ENCODE results near the gene ZNF516. TPM values are rescaled to one million over a fixed set of nuclear protein-coding genes. Genes with fewer than 3 reads are reported as not detected.
A peak's percentile ranks its signal among the peaks of the same experiment; 100 is the strongest.

ZNF516 gene
- total and polyA plus RNA-seq, 2 of the 13 experiments (the other 11 are each of a cell fraction or from before 2014, with no cell fraction given): 16.6 to 18.7 TPM

GRCh38 chr18:76514573-76514972, 19.5 kb upstream of the ZNF516 start:
- CTCF ChIA-PET (ENCODE audit: low intra/inter-chr PET ratio, low total read pairs): no interaction called here
- no peaks in the 10 kb centered on the region for H4K20me1 ChIP-seq (ENCODE audit: insufficient read depth, low read length)
- POLR2A ChIA-PET: no interaction called here
- H3K9ac ChIP-seq (ENCODE audit: insufficient read depth, low read depth, low read length): no peak overlapping the region
- DNase-seq (ENCODE audit: low spot score) (no peak), FAIRE-seq (no peak), ATAC-seq (no peak)
- H3K79me2 ChIP-seq (ENCODE audit: insufficient read depth, low read length): no peaks in the 10 kb centered on the region
- H3K27ac ChIP-seq (ENCODE audit: extremely low read length, insufficient read depth, low read length): no peak overlapping the region
- H3K4me1 ChIP-seq (ENCODE audit: insufficient read depth, low read length): peaks cover 12% of the 10 kb centered on the region
- peaks cover 1 to 32% of the 10 kb centered on the region in 2 experiments; a peak in 4 of 5 replicates for H3K27me3 ChIP-seq (ENCODE audit: control insufficient read depth in 1 of 2, insufficient read depth in 2 of 2, low read length in 2 of 2)
- in situ Hi-C loops (cut with HindIII; ENCODE audit: extremely low pct_ligation_motif_present, low pct_unique_long_range_greater_than_20kb): no loop called here
- BruUV-seq (replicated peaks): no TSS peak
- 46% methylated on average over 10 of the region's 10 CpGs for WGBS (ENCODE audit: low lambda C conversion rate)
- no peak overlapping the region for H3K4me2 ChIP-seq (ENCODE audit: low read depth, low read length)
- H3K4me3 ChIP-seq (replicated peaks in 1 of 3; ENCODE audit: insufficient read depth in 1 of 3, low read depth in 2 of 3, low read length in 3 of 3): no peak overlapping the region
- intact Hi-C loops (cut with micrococcal nuclease; ENCODE audit: unreplicated experiment): no loop called here
- no peaks in the 10 kb centered on the region for H3K36me3 ChIP-seq (replicated peaks in 1 of 2; ENCODE audit: control insufficient read depth in 1 of 2, insufficient read depth in 2 of 2, low read length in 2 of 2)
- no peak for TF ChIP-seq ZNF749 (CRISPR knock-in tag; IDR thresholded peaks at IDR 0.05; ENCODE audit: borderline replicate concordance)
- 0 out of 4 replicates have a peak, but pooled peaks of 1 of the 2 experiments have one; percentile 19 for TF ChIP-seq MAFK (conservative IDR thresholded peaks at IDR 0.05 in 1 of 2, IDR thresholded peaks at IDR 0.05 in 1 of 2; ENCODE audit: low read length in 2 of 2)
- no peaks in the 10 kb centered on the region for H3K9me3 ChIP-seq (ENCODE audit: low read length)
- H2AFZ ChIP-seq (ENCODE audit: low read length): no peak overlapping the region

- H3K36me3 ChIP-seq (replicated peaks in 1 of 2; ENCODE audit: control insufficient read depth in 1 of 2, insufficient read depth in 2 of 2, low read length in 2 of 2): no peaks in the 10 kb centered on the region
- in situ Hi-C loops (cut with HindIII; ENCODE audit: extremely low pct_ligation_motif_present, low pct_unique_long_range_greater_than_20kb): no loop called here
- H4K20me1 ChIP-seq (ENCODE audit: insufficient read depth, low read length): no peaks in the 10 kb centered on the region
- WGBS (ENCODE audit: low lambda C conversion rate): 86% methylated on average over 16 of the region's 17 CpGs
- POLR2A ChIA-PET: no interaction called here
- no TSS peak for BruUV-seq (replicated peaks)
- ATAC-seq (no peak), FAIRE-seq (no peak), DNase-seq (ENCODE audit: low spot score) (no peak)
- H3K27me3 ChIP-seq (ENCODE audit: control insufficient read depth in 1 of 2, insufficient read depth in 2 of 2, low read length in 2 of 2): peaks cover 1 to 18% of the 10 kb centered on the region in 2 experiments; a peak in 2 of 5 replicates
- H2AFZ ChIP-seq (ENCODE audit: low read length): no peak overlapping the region
- peaks cover 12% of the 10 kb centered on the region for H3K4me1 ChIP-seq (ENCODE audit: insufficient read depth, low read length)
- no peaks in the 10 kb centered on the region for H3K9me3 ChIP-seq (ENCODE audit: low read length)
- no peak overlapping the region for H3K4me3 ChIP-seq (replicated peaks in 1 of 3; ENCODE audit: insufficient read depth in 1 of 3, low read depth in 2 of 3, low read length in 3 of 3)
- H3K27ac ChIP-seq (ENCODE audit: extremely low read length, insufficient read depth, low read length): no peak overlapping the region
- H3K79me2 ChIP-seq (ENCODE audit: insufficient read depth, low read length): no peaks in the 10 kb centered on the region
- no peak overlapping the region for H3K9ac ChIP-seq (ENCODE audit: insufficient read depth, low read depth, low read length)
- CTCF ChIA-PET (ENCODE audit: low intra/inter-chr PET ratio, low total read pairs): no interaction called here
- intact Hi-C loops (cut with micrococcal nuclease; ENCODE audit: unreplicated experiment): no loop called here
- no peak overlapping the region for H3K4me2 ChIP-seq (ENCODE audit: low read depth, low read length)
- TF ChIP-seq ZNF124 (CRISPR knock-in tag; IDR thresholded peaks at IDR 0.05): no peak
- no peak for TF ChIP-seq CBX2 (IDR thresholded peaks at IDR 0.05; ENCODE audit: low read depth, low read length)
- TF ChIP-seq CBX2 (CRISPR knock-in tag; IDR thresholded peaks at IDR 0.05; ENCODE audit: low read depth): no peak
- TF ChIP-seq SIX4 (CRISPR knock-in tag; IDR thresholded peaks at IDR 0.05): no peak
- no peak for TF ChIP-seq GTF2F1 (IDR thresholded peaks at IDR 0.05; ENCODE audit: low read length)
- no peak for TF ChIP-seq PHB2 (IDR thresholded peaks at IDR 0.05; ENCODE audit: partially characterized antibody)
- TF ChIP-seq ATF7 (IDR thresholded peaks at IDR 0.05): no peak
- no peak for TF ChIP-seq ATF7 (CRISPR knock-in tag; IDR thresholded peaks at IDR 0.05)
- no peak for TF ChIP-seq ZNF10 (CRISPR knock-in tag; IDR thresholded peaks at IDR 0.05; ENCODE audit: borderline replicate concordance, low read depth)
- TF ChIP-seq TAF15 (IDR thresholded peaks at IDR 0.05; ENCODE audit: low read depth, low read length, poor library complexity, severe bottlenecking): no peak
- TF ChIP-seq ZNF788 (CRISPR knock-in tag; IDR thresholded peaks at IDR 0.05; ENCODE audit: borderline replicate concordance): no peak
- no peak for TF ChIP-seq SATB2 (CRISPR knock-in tag; IDR thresholded peaks at IDR 0.05)
Measured at GRCh38 chr18:76507830-76508385, 12.9 kb upstream of the ZNF516 start.
